DND-41 (cell line): ENCODE results near the gene TSKS.

ENCODE experiments used
- ATAC-seq: fragments of 200-7000 bp; cut with Tn5 transposase; 3 replicates; pipeline ENCODE4 v1.9.1; 2021; ENCODE audit warnings: low read depth; ENCODE audit not compliant: insufficient read depth
- DNase-seq: peaks from one replicate; pipeline ENCODE4 v3.0.0-alpha.2; 2020
- H2AFZ ChIP-seq: 2 replicates; pipeline ENCODE4 v1.6.0; 2012; ENCODE audit warnings: low read depth, low read length
- H3K27ac ChIP-seq: 2 replicates; pipeline ENCODE4 v1.5.1; 2012; ENCODE audit warnings: low read length, inconsistent platforms
- H3K27me3 ChIP-seq: fragments of 200-600 bp; sonication (generic); 2 replicates; pipeline ENCODE4 v1.6.0; 2012; ENCODE audit warnings: low read length, mild to moderate bottlenecking, inconsistent platforms; ENCODE audit not compliant: insufficient read depth, poor library complexity
- H3K36me3 ChIP-seq: 2 replicates; pipeline ENCODE4 v1.5.1; 2012; ENCODE audit warnings: low read length, inconsistent platforms; ENCODE audit not compliant: insufficient read depth
- H3K4me1 ChIP-seq: 2 replicates; pipeline ENCODE4 v1.5.1; 2012; ENCODE audit warnings: mild to moderate bottlenecking, low read length; ENCODE audit not compliant: insufficient read depth
- H3K4me2 ChIP-seq: 2 replicates; pipeline ENCODE4 v1.6.0; 2012; ENCODE audit warnings: mild to moderate bottlenecking, moderate library complexity, low read length, inconsistent platforms; ENCODE audit not compliant: insufficient read depth
- H3K4me3 ChIP-seq, 2 experiments: fragments of 200-600 bp in 1 of 2; shearing (Covaris generic) in 1 of 2; 2 replicates each; pipeline ENCODE4 v1.5.1; 2012 to 2016; ENCODE audit warnings: inconsistent platforms in 2 of 2, low read length in 2 of 2, mild to moderate bottlenecking in 2 of 2, low read depth in 1 of 2, moderate library complexity in 1 of 2
- H3K79me2 ChIP-seq: 2 replicates; pipeline ENCODE4 v1.6.0; 2012; ENCODE audit warnings: low read length, inconsistent platforms; ENCODE audit not compliant: insufficient read depth
- H3K9ac ChIP-seq: 2 replicates; pipeline ENCODE4 v1.6.0; 2012; ENCODE audit warnings: low read depth, mild to moderate bottlenecking, inconsistent platforms, low read length, moderate library complexity
- H3K9me3 ChIP-seq: 2 replicates; pipeline ENCODE4 v1.5.1; 2012; ENCODE audit warnings: low read length, moderate library complexity, mild to moderate bottlenecking, inconsistent platforms; ENCODE audit not compliant: insufficient read depth, severe bottlenecking
- H4K20me1 ChIP-seq: 2 replicates; pipeline ENCODE4 v1.6.0; 2012; ENCODE audit warnings: low read length; ENCODE audit not compliant: insufficient read depth
- CTCF ChIP-seq: IDR thresholded peaks from 2 replicates; pipeline ENCODE4 v1.5.1; 2012; ENCODE audit warnings: borderline replicate concordance, low read length, moderate library complexity, mild to moderate bottlenecking; ENCODE audit not compliant: poor library complexity, severe bottlenecking; ENCODE audit errors: extremely low read depth
- EZH2 ChIP-seq: IDR thresholded peaks from 3 replicates; pipeline ENCODE4 v1.6.1; 2012; ENCODE audit warnings: borderline replicate concordance, low read depth, mild to moderate bottlenecking, moderate library complexity, low read length, inconsistent platforms; ENCODE audit not compliant: severe bottlenecking

The TSKS gene

GRCh38 chr19:49809941-49810389 is 46.9 kb upstream of the TSKS start:
- no peak overlapping the region for H3K4me3 ChIP-seq
- H4K20me1 ChIP-seq = no peaks in the 10 kb centered on the region
- peaks cover 24% of the 10 kb centered on the region for H3K4me1 ChIP-seq
- ATAC-seq (no peak), DNase-seq (no peak)
- H3K9me3 ChIP-seq = no peaks in the 10 kb centered on the region
- H3K79me2 ChIP-seq = peaks cover 12% of the 10 kb centered on the region
- no peak overlapping the region for H2AFZ ChIP-seq
- H3K4me2 ChIP-seq = no peak overlapping the region
- H3K36me3 ChIP-seq = peaks cover 45% of the 10 kb centered on the region
- no peaks in the 10 kb centered on the region for H3K27me3 ChIP-seq
- no peak overlapping the region for H3K27ac ChIP-seq
- no peak for TF ChIP-seq EZH2
- no peak for TF ChIP-seq CTCF
- H3K9ac ChIP-seq = no peak overlapping the region

- Histone ChIP-seq H3K4me1 (peaks cover 24% of the 10 kb centered on the region), H2AFZ (no peak overlapping the region), H4K20me1 (no peaks in the 10 kb centered on the region), H3K9ac (no peak overlapping the region), H3K4me2 (no peak overlapping the region), H3K79me2 (peaks cover 12% of the 10 kb centered on the region), H3K9me3 (no peaks in the 10 kb centered on the region), H3K27ac (no peak overlapping the region), H3K27me3 (no peaks in the 10 kb centered on the region), H3K36me3 (peaks cover 48% of the 10 kb centered on the region), H3K4me3 (no peak overlapping the region)
- TF ChIP-seq CTCF (no peak), EZH2 (no peak)
- ATAC-seq (no peak), DNase-seq (no peak)
These were observed 46.2 kb upstream of the TSKS start for GRCh38 chr19:49809160-49809940.

GRCh38 chr19:49808711-49809159 is 45.6 kb upstream of the TSKS start:
- H3K27ac ChIP-seq = no peak overlapping the region
- H3K4me1 ChIP-seq = peaks cover 17% of the 10 kb centered on the region
- H3K79me2 ChIP-seq = peaks cover 12% of the 10 kb centered on the region
- H2AFZ ChIP-seq = no peak overlapping the region
- DNase-seq = peak; percentile 49
- peaks cover 48% of the 10 kb centered on the region for H3K36me3 ChIP-seq
- no peak for TF ChIP-seq CTCF
- H3K4me2 ChIP-seq = no peak overlapping the region
- H3K9ac ChIP-seq = no peak overlapping the region
- ATAC-seq = no peak
- no peak overlapping the region for H3K4me3 ChIP-seq
- no peaks in the 10 kb centered on the region for H4K20me1 ChIP-seq
- H3K9me3 ChIP-seq = no peaks in the 10 kb centered on the region
- no peaks in the 10 kb centered on the region for H3K27me3 ChIP-seq
